AG04450 (cell line): ENCODE measurements around the gene HIKESHI. TPM values are rescaled to one million over a fixed set of nuclear protein-coding genes. Genes with fewer than 3 reads are reported as not detected.

Source experiments
- CTCF ChIA-PET: fragments of 300-600, 350-600 bp; formaldehyde crosslinking; extraction: SDS; loops from one replicate; lab custom pipeline; 2022; ENCODE audit warnings: antibody characterized with exemption, inconsistent platforms; lab: Charles Lee
- POLR2A ChIA-PET: fragments of 350-600 bp; formaldehyde crosslinking; extraction: SDS; loops from one replicate; lab custom pipeline; 2021; ENCODE audit warnings: antibody characterized with exemption, inconsistent platforms; lab: Yijun Ruan, JAX
- DNase-seq: peaks from one replicate; pipeline ENCODE4 v3.0.0-alpha.2; 2011; ENCODE audit warnings: low read depth, low spot score
- H3K27ac ChIP-seq: one replicate; pipeline ENCODE4 v1.5.1; 2012; ENCODE audit warnings: low read depth, low read length, control low read depth
- H3K27me3 ChIP-seq: one replicate; pipeline ENCODE4 v1.6.0; 2012; ENCODE audit warnings: low read length; ENCODE audit not compliant: control insufficient read depth, insufficient read depth
- H3K4me3 ChIP-seq: 2 replicates; pipeline ENCODE4 v1.5.1; 2011; ENCODE audit warnings: mild to moderate bottlenecking, low read depth, low read length, control low read depth
- H3K9me3 ChIP-seq: 2 replicates; pipeline ENCODE4 v1.5.1; 2012; ENCODE audit warnings: low read length; ENCODE audit not compliant: control insufficient read depth, insufficient read depth
- CTCF ChIP-seq: IDR thresholded peaks from 2 replicates; pipeline ENCODE4 v1.5.1; 2011; ENCODE audit warnings: low read depth, low read length, control low read depth, inconsistent platforms
- polyA plus RNA-seq: library from polyadenylated mRNA; depleted of rRNA; stranded (reverse); fragments of >200 nt; gene quantifications from 2 replicates; pipeline ENCODE4 v1.2.3, GENCODE V29; 2011

Gene HIKESHI
- polyA plus RNA-seq, 1 experiment: 129 TPM

GRCh38 chr11:86380295-86381059, 78.4 kb downstream of the HIKESHI start:
- no peak overlapping the region for H3K4me3 ChIP-seq
- H3K27ac ChIP-seq: no peak overlapping the region
- no peak for TF ChIP-seq CTCF
- no peaks in the 10 kb centered on the region for H3K9me3 ChIP-seq
- POLR2A ChIA-PET: no interaction called here
- H3K27me3 ChIP-seq: no peaks in the 10 kb centered on the region
- DNase-seq: no peak
- CTCF ChIA-PET: interaction anchor here (0.9 kb wide), 2 partner anchors 20 to 227 kb away, joined by 3 to 4 read pairs; no protein-coding TSS in a partner anchor

GRCh38 chr11:86383041-86383955, 81.3 kb downstream of the HIKESHI start:
- ChIA-PET POLR2A (no interaction called here), CTCF (interaction anchor here (2.2 kb wide), 1 partner anchor 23 kb away, joined by 10 read pairs; no protein-coding TSS in a partner anchor)
- no peaks in the 10 kb centered on the region for H3K9me3 ChIP-seq

GRCh38 chr11:86386283-86386682, 84.2 kb downstream of the HIKESHI start:
- TF ChIP-seq CTCF: no peak

More at GRCh38 chr11:86383041-86383955, 81.3 kb downstream of the HIKESHI start:
- no peak overlapping the region for H3K27ac ChIP-seq
- H3K27me3 ChIP-seq: no peaks in the 10 kb centered on the region
- TF ChIP-seq CTCF: no peak
- no peak overlapping the region for H3K4me3 ChIP-seq
- DNase-seq: no peak

GRCh38 chr11:86386746-86387145, 84.7 kb downstream of the HIKESHI start:
- H3K27ac ChIP-seq: no peak overlapping the region
- no peak for DNase-seq
- no peaks in the 10 kb centered on the region for H3K27me3 ChIP-seq
- no peaks in the 10 kb centered on the region for H3K9me3 ChIP-seq
- TF ChIP-seq CTCF: no peak
- CTCF ChIA-PET: no interaction called here
- H3K4me3 ChIP-seq: no peak overlapping the region
- POLR2A ChIA-PET: no interaction called here

More at GRCh38 chr11:86386283-86386682, 84.2 kb downstream of the HIKESHI start:
- Histone ChIP-seq H3K27me3 (no peaks in the 10 kb centered on the region), H3K9me3 (no peaks in the 10 kb centered on the region), H3K4me3 (no peak overlapping the region), H3K27ac (no peak overlapping the region)
- ChIA-PET POLR2A (no interaction called here), CTCF (no interaction called here)
- DNase-seq: no peak
